SK-N-SH treated with all-trans-retinoic acid at 6 μM for 48 hours (cell line): ENCODE measurements around the gene CYTIP.

Experiments used
- CSRNP3 ChIP-seq: fragments of 250-450 bp; sonication (Bioruptor Pico); IDR thresholded peaks from 2 replicates; pipeline ENCODE4 v1.5.1; 2021; ENCODE audit warnings: mild to moderate bottlenecking, moderate library complexity
- PATZ1 ChIP-seq: fragments of 250-450 bp; sonication (Bioruptor Pico); IDR thresholded peaks from 2 replicates; pipeline ENCODE4 v1.8.0; 2020; ENCODE audit warnings: mild to moderate bottlenecking, moderate library complexity, borderline replicate concordance
- POU6F1 ChIP-seq: fragments of 250-450 bp; sonication (Bioruptor Pico); IDR thresholded peaks from 2 replicates; pipeline ENCODE4 v1.8.0; 2021; ENCODE audit warnings: low read depth, mild to moderate bottlenecking, moderate library complexity, borderline replicate concordance
- PPARA ChIP-seq: fragments of 250-450 bp; sonication (Bioruptor Pico); IDR thresholded peaks from 2 replicates; pipeline ENCODE4 v1.5.0; 2020; ENCODE audit warnings: mild to moderate bottlenecking, borderline replicate concordance
- ZFP30 ChIP-seq: fragments of 450-650 bp; formaldehyde crosslinking; IDR thresholded peaks from 2 replicates; pipeline ENCODE4 v1.5.0; 2022; ENCODE audit warnings: mild to moderate bottlenecking, moderate library complexity

GRCh38 chr2:157468931-157469708, 25.2 kb upstream of the CYTIP start:
- no peak for TF ChIP-seq ZFP30 (CRISPR knock-in tag)
- no peak for TF ChIP-seq CSRNP3 (CRISPR knock-in tag)
- no peak for TF ChIP-seq PPARA (CRISPR knock-in tag)
- TF ChIP-seq POU6F1 (CRISPR knock-in tag), result no peak
- no peak for TF ChIP-seq PATZ1 (CRISPR knock-in tag)
